Stimulated activated CD4-positive, alpha-beta T cell treated with anti-CD3 and anti-CD28 coated beads, Interleukin-1b, Interleukin-23, amount 100 ng/mL, for 4 hours (primary cell): ENCODE measurements around the gene HMG20B.
"Not testable (repeated sequence)": the region's sequence is repeated elsewhere in the genome, so short reads cannot be mapped to it uniquely, and the experiment has no call there.

ENCODE experiments used
- DNase-seq, 2 donors: peaks; one replicate each; pipeline ENCODE4 v3.0.0-alpha.2; 2020; ENCODE audit warnings: low read depth in 2 of 2

The HMG20B gene

GRCh38 chr19:3556423-3556977 lies 16.2 kb upstream of the HMG20B start:
- no peak for DNase-seq

DNA sequence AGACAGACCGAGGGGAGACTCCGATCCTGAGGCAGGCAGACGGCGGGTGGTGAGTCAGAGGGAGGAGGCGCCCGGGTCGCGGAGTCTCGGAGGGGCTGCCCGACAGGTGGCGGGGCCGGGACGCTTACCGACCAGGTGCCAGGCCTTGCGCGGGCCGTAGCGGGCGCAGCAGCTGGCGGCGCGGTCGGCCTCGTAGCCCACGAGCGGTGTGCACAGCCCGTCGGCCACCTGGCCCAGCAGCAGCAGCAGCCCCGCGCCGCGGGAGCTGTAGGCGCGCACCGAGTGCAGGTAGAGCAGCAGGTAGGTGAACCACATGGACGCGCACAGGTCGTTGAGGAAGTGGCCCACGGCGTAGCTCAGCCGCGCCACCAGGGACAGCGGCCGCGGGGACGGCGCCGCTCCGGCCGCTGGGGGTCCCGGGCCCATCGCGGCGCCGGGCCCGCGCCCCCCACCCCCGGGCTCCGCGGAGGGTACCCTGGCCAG lies 15.7 kb upstream of the HMG20B start:
- DNase-seq: peak; percentile 59 to 64

- DNase-seq: peak; percentile 92 to 96
These were observed 15.1 kb upstream of the HMG20B start, which contains the start of gene MFSD12 for GRCh38 chr19:3557461-3558248. TSS of gene MFSD12 (minus strand) at chr19:3557586. CDS start at chr19:3557403, 183 bp downstream.

DNA sequence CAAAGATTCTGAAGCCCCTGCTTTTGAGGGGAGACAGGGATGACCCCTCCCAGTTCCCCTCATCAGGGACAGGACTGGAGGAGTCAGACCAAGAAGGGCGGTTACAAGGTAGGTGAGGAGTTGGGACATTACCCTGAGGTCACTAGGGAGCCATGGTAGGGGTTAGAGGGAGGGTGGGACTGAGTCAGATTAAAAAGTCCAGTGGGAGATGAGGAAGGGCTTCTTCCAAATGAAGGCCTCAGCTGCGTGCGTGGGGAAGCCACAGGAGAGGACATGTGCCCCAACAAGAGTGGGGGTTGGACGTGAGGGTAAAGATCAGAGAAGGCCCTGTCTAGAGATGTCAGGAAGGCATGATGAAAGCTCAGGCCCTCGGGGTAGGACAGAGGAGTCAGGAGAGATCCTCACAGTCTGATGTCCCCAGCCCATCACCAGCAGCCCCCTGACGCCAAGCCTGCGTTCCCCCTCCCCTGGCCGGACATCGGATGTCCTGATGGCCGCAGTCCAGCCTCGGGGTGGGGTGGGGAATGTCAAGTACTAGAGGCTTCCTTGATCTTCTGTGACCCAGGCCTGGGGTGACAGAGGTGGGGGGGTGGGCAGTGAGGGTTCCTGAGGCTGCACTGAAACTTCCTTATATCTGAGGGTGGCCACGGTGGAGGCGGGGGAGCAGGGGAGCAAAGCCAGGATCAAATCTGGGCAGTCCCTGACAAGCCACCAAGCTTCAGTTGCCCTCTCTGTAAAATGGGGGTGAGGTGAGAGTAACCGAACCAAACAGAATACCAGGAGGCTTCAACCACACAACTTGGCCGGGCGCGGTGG lies 8.8 kb upstream of the HMG20B start:
- DNase-seq: no peak

GRCh38 chr19:3565139-3565538 lies 7.6 kb upstream of the HMG20B start:
- DNase-seq: no peak

- not testable (repeated sequence) for DNase-seq
These were observed 2.7 kb upstream of the HMG20B start for GRCh38 chr19:3570042-3570441.

GRCh38 chr19:3570606-3571011 lies 2.1 kb upstream of the HMG20B start:
- no peak for DNase-seq

DNA sequence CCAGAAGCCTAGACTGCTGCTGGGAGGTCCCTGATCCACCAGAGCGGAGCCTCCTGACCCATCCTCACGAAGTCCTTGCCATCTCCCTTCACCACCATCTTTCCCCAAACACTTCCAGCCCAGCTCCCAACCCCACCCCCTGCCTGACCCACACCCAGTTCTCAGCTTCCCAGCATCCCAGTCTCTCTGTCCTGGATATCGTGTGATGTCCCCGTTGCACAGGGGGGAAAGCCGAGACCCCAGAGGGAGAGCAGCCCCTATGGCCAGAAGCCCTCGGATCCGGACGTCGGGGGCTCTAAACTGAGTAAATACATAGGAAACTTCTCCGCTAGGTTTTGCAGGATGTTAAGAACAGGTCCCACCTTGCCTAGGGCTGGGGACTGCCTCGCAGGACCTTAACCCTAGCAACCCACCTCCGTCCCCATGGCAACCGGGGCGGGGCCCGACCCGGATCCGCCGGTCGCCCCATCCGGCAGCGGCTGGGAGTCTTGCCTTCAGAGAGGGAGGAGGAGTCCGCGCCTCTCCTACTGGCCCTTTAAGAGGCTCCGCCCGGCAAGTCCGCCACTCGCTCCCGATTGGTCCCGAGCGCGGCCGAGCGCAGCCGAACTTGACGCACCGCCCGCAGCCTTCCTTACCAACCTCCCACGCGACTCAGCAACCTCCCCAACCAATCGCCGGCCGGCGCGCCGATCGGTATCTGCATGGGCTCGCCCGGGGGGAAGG lies 451 bp upstream of the HMG20B start:
- peak; percentile 97 to 98 for DNase-seq

GRCh38 chr19:3573162-3573857 lies 566 bp downstream of the HMG20B start:
- no peak for DNase-seq

DNA sequence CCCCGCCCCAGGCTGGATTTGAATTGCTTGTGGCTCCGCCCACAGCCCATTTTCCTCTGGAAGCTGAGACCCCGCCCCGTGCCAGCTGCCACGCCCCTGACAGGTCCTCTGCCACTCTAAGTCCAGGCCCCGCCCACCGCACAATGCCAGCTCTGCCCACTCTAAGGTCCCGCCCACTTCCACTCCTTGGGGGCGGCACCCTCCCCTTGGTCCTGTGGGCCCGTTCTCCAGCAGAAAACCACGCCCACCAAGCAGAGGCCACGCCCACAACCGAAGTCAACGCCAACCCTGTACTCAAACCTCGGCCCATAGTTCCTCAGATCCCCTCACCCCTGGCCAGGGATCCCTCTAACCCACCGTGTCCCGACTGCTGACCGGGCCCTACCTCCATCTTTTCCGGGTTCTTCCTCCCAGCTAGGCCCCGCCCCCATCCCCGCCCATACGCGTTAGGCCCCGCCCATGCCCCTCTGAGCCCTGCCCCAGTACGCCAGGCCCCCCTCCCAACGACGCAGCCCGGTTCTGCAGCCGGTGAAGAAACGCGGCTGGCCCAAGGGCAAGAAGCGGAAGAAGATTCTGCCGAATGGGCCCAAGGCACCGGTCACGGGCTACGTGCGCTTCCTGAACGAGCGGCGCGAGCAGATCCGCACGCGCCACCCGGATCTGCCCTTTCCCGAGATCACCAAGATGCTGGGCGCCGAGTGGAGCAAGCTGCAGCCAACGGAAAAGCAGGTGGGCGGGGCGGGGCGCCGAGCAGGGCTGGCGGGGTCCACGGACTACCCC lies 1.3 kb downstream of the HMG20B start:
- peak; percentile 56 to 72 for DNase-seq

DNA sequence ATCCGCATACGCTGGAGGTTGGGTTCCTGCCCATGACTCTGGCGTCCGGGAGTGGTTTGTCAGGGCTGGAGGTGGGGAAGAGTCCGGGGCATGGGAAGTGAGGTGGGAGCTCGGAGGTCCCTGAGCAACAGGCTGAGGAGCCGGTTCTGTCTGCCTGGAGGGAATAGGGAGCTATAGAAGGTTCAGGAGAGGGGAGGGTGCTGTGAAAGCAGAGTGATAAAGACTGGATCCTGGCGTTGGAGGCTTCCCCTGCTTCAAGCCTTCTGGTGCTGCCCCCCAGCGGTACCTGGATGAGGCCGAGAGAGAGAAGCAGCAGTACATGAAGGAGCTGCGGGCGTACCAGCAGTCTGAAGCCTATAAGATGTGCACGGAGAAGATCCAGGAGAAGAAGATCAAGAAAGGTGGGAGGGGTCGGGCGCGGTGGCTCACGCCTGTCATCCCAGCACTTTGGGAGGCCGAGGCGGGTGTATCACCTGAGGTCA lies 2.6 kb downstream of the HMG20B start:
- DNase-seq: no peak

GRCh38 chr19:3575949-3576673 lies 3.4 kb downstream of the HMG20B start:
- DNase-seq: no peak

- no peak for DNase-seq
These were observed 4.1 kb downstream of the HMG20B start for GRCh38 chr19:3576696-3577443.

GRCh38 chr19:3577723-3578344 lies 5.1 kb downstream of the HMG20B start:
- no peak for DNase-seq

DNA sequence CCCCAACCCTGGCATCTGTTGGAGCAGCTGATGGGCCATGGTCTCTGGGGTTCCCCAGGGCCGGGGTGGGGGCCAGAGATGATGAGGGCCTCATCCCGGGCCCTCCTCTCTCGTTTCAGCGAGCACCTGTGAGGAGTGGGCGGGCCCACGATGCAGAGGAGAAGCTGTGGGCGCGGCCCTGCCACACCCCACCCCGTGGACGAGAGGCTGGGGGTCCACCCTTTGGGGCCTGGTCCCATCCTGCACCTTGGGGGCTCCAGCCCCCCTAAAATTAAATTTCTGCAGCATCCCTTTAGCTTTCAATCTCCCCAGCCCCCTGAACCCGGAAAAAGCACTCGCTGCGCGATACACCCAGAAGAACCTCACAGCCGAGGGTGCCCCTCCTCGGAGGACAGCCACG lies 5.6 kb downstream of the HMG20B start:
- no peak for DNase-seq

DNA sequence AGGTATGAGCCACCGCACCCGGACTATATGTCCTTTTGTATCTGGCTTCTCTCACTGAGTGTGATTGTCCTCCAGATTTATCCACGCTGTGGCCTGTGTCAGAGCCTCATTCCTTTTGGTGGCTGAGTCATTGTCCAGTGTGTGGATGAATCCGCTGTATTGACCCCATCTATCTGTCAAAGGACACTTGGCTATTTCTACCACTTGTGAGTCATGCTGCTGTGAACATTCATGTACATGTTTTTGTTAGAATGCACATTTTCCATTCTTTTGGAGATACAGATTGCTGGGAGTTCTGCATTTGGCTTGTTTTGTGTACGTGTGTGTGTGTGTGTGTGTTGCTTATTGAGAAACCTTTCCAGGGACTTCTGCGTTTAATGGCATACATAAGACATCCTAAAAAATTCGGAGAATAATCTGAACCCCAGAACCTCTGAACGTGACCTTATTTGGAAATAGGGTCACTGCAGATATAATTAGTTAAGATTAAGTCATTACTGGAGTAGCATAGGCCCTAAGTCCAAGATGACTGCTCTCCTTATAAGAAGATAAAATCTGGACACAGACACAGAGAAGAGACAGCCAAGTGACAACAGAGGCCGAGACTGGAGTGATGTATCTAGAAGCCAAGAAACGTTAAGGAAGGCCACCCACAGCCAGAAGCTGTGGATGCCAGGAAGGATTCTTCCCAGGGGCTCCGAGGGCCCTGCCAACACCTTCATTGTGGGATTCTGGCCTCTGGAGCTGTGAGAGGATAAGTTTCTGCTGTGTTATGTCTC lies 7.6 kb downstream of the HMG20B start:
- DNase-seq: no peak

GRCh38 chr19:3581792-3582191 lies 9.0 kb downstream of the HMG20B start:
- DNase-seq: not testable (repeated sequence)
